HUES48 (cell line): ENCODE measurements around the gene VPS4A.

Experiments
- H3K27ac ChIP-seq: one replicate; pipeline ENCODE4 v1.7.0; 2013; ENCODE audit warnings: low read depth, low read length, inconsistent platforms
- H3K27me3 ChIP-seq: 2 replicates; pipeline ENCODE4 v1.6.1; 2013; ENCODE audit warnings: mild to moderate bottlenecking, low read length; ENCODE audit not compliant: control insufficient read depth, insufficient read depth
- H3K36me3 ChIP-seq: 2 replicates; pipeline ENCODE4 v1.6.1; 2013; ENCODE audit warnings: low read length; ENCODE audit not compliant: control insufficient read depth, insufficient read depth
- H3K4me1 ChIP-seq: 2 replicates; pipeline ENCODE4 v1.6.1; 2013; ENCODE audit warnings: mild to moderate bottlenecking, low read length; ENCODE audit not compliant: control insufficient read depth, insufficient read depth
- H3K4me3 ChIP-seq: 2 replicates; pipeline ENCODE4 v1.5.1; 2013; ENCODE audit warnings: mild to moderate bottlenecking, low read depth, low read length
- H3K9ac ChIP-seq: 2 replicates; pipeline ENCODE4 v1.6.1; 2013; ENCODE audit warnings: mild to moderate bottlenecking, low read depth, low read length, moderate library complexity
- H3K9me3 ChIP-seq: 2 replicates; pipeline ENCODE4 v1.6.1; 2013; ENCODE audit warnings: low read length; ENCODE audit not compliant: control insufficient read depth, insufficient read depth

The VPS4A gene

GRCh38 chr16:69319381-69319780, 8.2 kb downstream of the VPS4A start:
- no peaks in the 10 kb centered on the region for H3K4me1 ChIP-seq
- no peak overlapping the region for H3K27ac ChIP-seq
- H3K4me3 ChIP-seq: no peak overlapping the region
- H3K36me3 ChIP-seq: peaks cover 92% of the 10 kb centered on the region
- H3K9ac ChIP-seq: no peak overlapping the region
- no peaks in the 10 kb centered on the region for H3K9me3 ChIP-seq
- no peaks in the 10 kb centered on the region for H3K27me3 ChIP-seq

- peaks cover 93% of the 10 kb centered on the region for H3K36me3 ChIP-seq
- no peak overlapping the region for H3K4me3 ChIP-seq
These were observed 8.9 kb downstream of the VPS4A start for GRCh38 chr16:69319826-69320739.

GRCh38 chr16:69320740-69321073, 9.6 kb downstream of the VPS4A start:
- peaks cover 90% of the 10 kb centered on the region for H3K36me3 ChIP-seq
- no peak overlapping the region for H3K27ac ChIP-seq
- H3K27me3 ChIP-seq: no peaks in the 10 kb centered on the region
- H3K9ac ChIP-seq: no peak overlapping the region
- no peak overlapping the region for H3K4me3 ChIP-seq
- H3K9me3 ChIP-seq: no peaks in the 10 kb centered on the region
- no peaks in the 10 kb centered on the region for H3K4me1 ChIP-seq

More at GRCh38 chr16:69319826-69320739, 8.9 kb downstream of the VPS4A start:
- no peak overlapping the region for H3K27ac ChIP-seq
- no peaks in the 10 kb centered on the region for H3K27me3 ChIP-seq
- no peak overlapping the region for H3K9ac ChIP-seq
- no peaks in the 10 kb centered on the region for H3K9me3 ChIP-seq
- no peaks in the 10 kb centered on the region for H3K4me1 ChIP-seq

GRCh38 chr16:69321080-69321479, 9.9 kb downstream of the VPS4A start:
- Histone ChIP-seq H3K9ac (no peak overlapping the region), H3K36me3 (peaks cover 90% of the 10 kb centered on the region)

GRCh38 chr16:69322343-69322742, 11.2 kb downstream of the VPS4A start:
- Histone ChIP-seq H3K4me3 (no peak overlapping the region), H3K27ac (no peak overlapping the region), H3K9me3 (no peaks in the 10 kb centered on the region), H3K9ac (no peak overlapping the region), H3K27me3 (no peaks in the 10 kb centered on the region), H3K4me1 (no peaks in the 10 kb centered on the region), H3K36me3 (peaks cover 89% of the 10 kb centered on the region)

More at GRCh38 chr16:69321080-69321479, 9.9 kb downstream of the VPS4A start:
- Histone ChIP-seq H3K4me1 (no peaks in the 10 kb centered on the region), H3K27ac (no peak overlapping the region), H3K27me3 (no peaks in the 10 kb centered on the region), H3K9me3 (no peaks in the 10 kb centered on the region), H3K4me3 (no peak overlapping the region)

- Histone ChIP-seq H3K9me3 (no peaks in the 10 kb centered on the region), H3K36me3 (peaks cover 92% of the 10 kb centered on the region), H3K4me1 (peaks cover 2% of the 10 kb centered on the region; the same call in 1 of the 2 replicates), H3K4me3 (no peak overlapping the region), H3K9ac (no peak overlapping the region), H3K27me3 (no peaks in the 10 kb centered on the region), H3K27ac (no peak overlapping the region)
These were observed 12.3 kb downstream of the VPS4A start for GRCh38 chr16:69323415-69323814.

- Histone ChIP-seq H3K27ac (no peak overlapping the region), H3K36me3 (peaks cover 92% of the 10 kb centered on the region)
These were observed 12.9 kb downstream of the VPS4A start for GRCh38 chr16:69324013-69324531.

GRCh38 chr16:69324585-69325253, 13.6 kb downstream of the VPS4A start:
- Histone ChIP-seq H3K27me3 (no peaks in the 10 kb centered on the region), H3K36me3 (peaks cover 85% of the 10 kb centered on the region), H3K4me1 (peaks cover 12% of the 10 kb centered on the region), H3K9me3 (no peaks in the 10 kb centered on the region), H3K27ac (no peak overlapping the region), H3K9ac (no peak overlapping the region), H3K4me3 (no peak overlapping the region)

More at GRCh38 chr16:69324013-69324531, 12.9 kb downstream of the VPS4A start:
- Histone ChIP-seq H3K4me1 (peaks cover 8% of the 10 kb centered on the region), H3K27me3 (no peaks in the 10 kb centered on the region), H3K9me3 (no peaks in the 10 kb centered on the region), H3K9ac (no peak overlapping the region), H3K4me3 (no peak overlapping the region)

- Histone ChIP-seq H3K27me3 (no peaks in the 10 kb centered on the region), H3K9ac (no peak overlapping the region), H3K4me1 (peaks cover 12% of the 10 kb centered on the region), H3K9me3 (no peaks in the 10 kb centered on the region), H3K36me3 (peaks cover 75% of the 10 kb centered on the region), H3K27ac (no peak overlapping the region), H3K4me3 (no peak overlapping the region)
These were observed 14.6 kb downstream of the VPS4A start for GRCh38 chr16:69325784-69326171.

- peaks cover 12% of the 10 kb centered on the region for H3K4me1 ChIP-seq
- no peak overlapping the region for H3K4me3 ChIP-seq
- H3K27ac ChIP-seq: no peak overlapping the region
- H3K9me3 ChIP-seq: no peaks in the 10 kb centered on the region
- peaks cover 69% of the 10 kb centered on the region for H3K36me3 ChIP-seq
- H3K27me3 ChIP-seq: no peaks in the 10 kb centered on the region
- H3K9ac ChIP-seq: no peak overlapping the region
These were observed 15.2 kb downstream of the VPS4A start for GRCh38 chr16:69326172-69326873.
